ENCODE measurements around the gene ZNRF3.
"Not testable (repeated sequence)": the region's sequence is repeated elsewhere in the genome, so short reads cannot be mapped to it uniquely, and the experiment has no call there.

ZNRF3 gene

GRCh38 chr22:28931844-28932567 is 48.6 kb downstream of the ZNRF3 start:
- no peak for DNase-seq (ENCODE audit: low read depth)

- DNase-seq (ENCODE audit: low read depth), result no peak
Observed at GRCh38 chr22:28933321-28933720, 49.9 kb downstream of the ZNRF3 start.

- no peak for DNase-seq (ENCODE audit: low read depth)
Observed at GRCh38 chr22:28934026-28934425, 50.7 kb downstream of the ZNRF3 start.

GRCh38 chr22:28935140-28935539 is 51.8 kb downstream of the ZNRF3 start:
- DNase-seq (ENCODE audit: low read depth), result no peak

GRCh38 chr22:28935713-28936112 is 52.3 kb downstream of the ZNRF3 start:
- DNase-seq (ENCODE audit: low read depth), result no peak

GRCh38 chr22:28936200-28936599 is 52.8 kb downstream of the ZNRF3 start:
- DNase-seq (ENCODE audit: low read depth), result no peak

GRCh38 chr22:28937206-28938025 is 54.0 kb downstream of the ZNRF3 start:
- no peak for DNase-seq (ENCODE audit: low read depth)

GRCh38 chr22:28938286-28938833 is 55.0 kb downstream of the ZNRF3 start:
- DNase-seq (ENCODE audit: low read depth), result no peak

- no peak for DNase-seq (ENCODE audit: low read depth)
Observed at GRCh38 chr22:28939394-28939793, 56.0 kb downstream of the ZNRF3 start.

GRCh38 chr22:28939932-28940331 is 56.6 kb downstream of the ZNRF3 start:
- no peak for DNase-seq (ENCODE audit: low read depth)

GRCh38 chr22:28940441-28940840 is 57.1 kb downstream of the ZNRF3 start:
- DNase-seq (ENCODE audit: low read depth), result no peak

GRCh38 chr22:28942333-28942732 is 59.0 kb downstream of the ZNRF3 start:
- no peak for DNase-seq (ENCODE audit: low read depth)

- DNase-seq (ENCODE audit: low read depth), result no peak
Observed at GRCh38 chr22:28942801-28943500, 59.6 kb downstream of the ZNRF3 start.

GRCh38 chr22:28943501-28943879 is 60.1 kb downstream of the ZNRF3 start:
- no peak for DNase-seq (ENCODE audit: low read depth)

GRCh38 chr22:28947125-28947524 is 63.8 kb downstream of the ZNRF3 start:
- DNase-seq (ENCODE audit: low read depth), result no peak

GRCh38 chr22:28948424-28948823 is 65.1 kb downstream of the ZNRF3 start:
- no peak for DNase-seq (ENCODE audit: low read depth)

- not testable (repeated sequence) for DNase-seq (ENCODE audit: low read depth)
Observed at GRCh38 chr22:28948860-28949551, 65.6 kb downstream of the ZNRF3 start.

GRCh38 chr22:28949788-28950187 is 66.4 kb downstream of the ZNRF3 start:
- no peak for DNase-seq (ENCODE audit: low read depth)

GRCh38 chr22:28950617-28951411 is 67.4 kb downstream of the ZNRF3 start:
- DNase-seq (ENCODE audit: low read depth), result no peak

- DNase-seq (ENCODE audit: low read depth), result no peak
Observed at GRCh38 chr22:28951530-28951929, 68.2 kb downstream of the ZNRF3 start.

GRCh38 chr22:28951969-28952521 is 68.7 kb downstream of the ZNRF3 start:
- no peak for DNase-seq (ENCODE audit: low read depth)
